Erythroblast (primary cell): ENCODE results near the gene ATF7IP.

ENCODE experiments used
- GATA1 ChIP-seq: IDR thresholded peaks from 2 replicates; pipeline ENCODE4 v1.6.1; 2011; ENCODE audit warnings: low read depth, mild to moderate bottlenecking, control low read depth, low read length, moderate library complexity
- POLR2A ChIP-seq: IDR thresholded peaks from 2 replicates; pipeline ENCODE4 v1.6.1; 2011; ENCODE audit warnings: mild to moderate bottlenecking, low read length

DNA sequence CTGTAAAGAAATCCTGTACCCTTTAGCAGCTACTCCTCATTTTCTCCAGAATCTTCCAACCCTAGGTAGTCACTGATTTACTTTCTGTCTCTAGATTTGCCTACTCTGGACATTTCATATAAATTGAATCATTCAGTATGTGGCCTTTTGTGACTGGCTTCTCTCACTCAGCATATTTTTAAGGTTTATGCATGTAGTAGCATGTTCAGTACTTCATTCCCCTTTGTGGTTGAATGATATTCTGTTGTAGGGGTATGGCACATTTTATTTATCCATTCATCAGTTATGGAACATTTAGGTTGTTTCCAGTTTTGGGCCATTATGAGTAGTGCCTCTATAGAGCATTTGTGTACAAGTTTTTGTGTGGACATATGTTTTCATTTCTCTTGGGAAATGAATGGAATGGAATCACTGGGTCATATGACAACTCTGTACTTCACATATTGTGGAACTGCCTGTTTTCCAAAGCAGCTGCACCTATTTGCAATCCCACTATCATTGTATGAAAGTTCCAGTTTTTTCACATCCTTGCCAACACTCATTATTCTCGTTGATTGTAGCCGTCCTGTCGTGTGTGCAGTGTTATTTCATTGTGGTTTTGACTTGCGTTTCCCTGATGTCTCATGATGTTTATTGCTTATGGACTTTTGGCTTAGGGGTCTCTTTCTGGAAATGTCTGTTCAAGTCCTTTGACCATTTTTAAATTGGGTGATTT, 57.2 kb downstream of the ATF7IP start:
- TF ChIP-seq POLR2A (no peak), GATA1 (no peak)
